GM18861 (cell line): ENCODE data around the gene MYCBP.
A peak's percentile ranks its signal among the peaks of the same experiment; 100 is the strongest.
"Not testable (repeated sequence)": the region's sequence is repeated elsewhere in the genome, so short reads cannot be mapped to it uniquely, and the experiment has no call there.

ENCODE experiments used
- ATAC-seq: cut with Tn5 transposase; IDR thresholded peaks from one replicate; pipeline ENCODE4 v1.9.1; 2021; ENCODE audit not compliant: unreplicated experiment

MYCBP gene

GRCh38 chr1:38873027-38873969 lies at the start of gene MYCBP:
TSS of gene MYCBP (minus strand) at chr1:38873348. CDS start at chr1:38873305, 43 bp downstream.
- ATAC-seq: peak; percentile 81

- no peak for ATAC-seq
Measured at GRCh38 chr1:38919130-38919529, 46.0 kb upstream of the MYCBP start.

GRCh38 chr1:38918568-38918967 lies 45.4 kb upstream of the MYCBP start:
- ATAC-seq: no peak

- no peak for ATAC-seq
Measured at GRCh38 chr1:38917772-38918171, 44.6 kb upstream of the MYCBP start.

GRCh38 chr1:38917337-38917736 lies 44.2 kb upstream of the MYCBP start:
- no peak for ATAC-seq

GRCh38 chr1:38915352-38915948 lies 42.3 kb upstream of the MYCBP start:
- ATAC-seq: no peak

GRCh38 chr1:38914908-38915307 lies 41.8 kb upstream of the MYCBP start:
- not testable (repeated sequence) for ATAC-seq

- ATAC-seq: no peak
Measured at GRCh38 chr1:38908821-38909220, 35.7 kb upstream of the MYCBP start.

- no peak for ATAC-seq
Measured at GRCh38 chr1:38905985-38906384, 32.8 kb upstream of the MYCBP start.

GRCh38 chr1:38899560-38899959 lies 26.4 kb upstream of the MYCBP start:
- ATAC-seq: no peak

GRCh38 chr1:38898653-38899230 lies 25.6 kb upstream of the MYCBP start:
- ATAC-seq: no peak

GRCh38 chr1:38896169-38896568 lies 23.0 kb upstream of the MYCBP start:
- no peak for ATAC-seq

GRCh38 chr1:38892976-38893375 lies 19.8 kb upstream of the MYCBP start:
- no peak for ATAC-seq

- no peak for ATAC-seq
Measured at GRCh38 chr1:38891753-38892152, 18.6 kb upstream of the MYCBP start.

- no peak for ATAC-seq
Measured at GRCh38 chr1:38889589-38889988, 16.4 kb upstream of the MYCBP start.

GRCh38 chr1:38888423-38889333 lies 15.5 kb upstream of the MYCBP start:
- no peak for ATAC-seq

- ATAC-seq: no peak
Measured at GRCh38 chr1:38885092-38885491, 11.9 kb upstream of the MYCBP start.

GRCh38 chr1:38881487-38881886 lies 8.3 kb upstream of the MYCBP start, which contains the start of gene GJA9:
TSS of gene GJA9 (minus strand) at chr1:38881587. CDS start at chr1:38876098, 5,489 bp downstream.
- no peak for ATAC-seq

- no peak for ATAC-seq
Measured at GRCh38 chr1:38875811-38876210, 2.7 kb upstream of the MYCBP start.

GRCh38 chr1:38872401-38873026 lies 634 bp downstream of the MYCBP start:
- peak; percentile 15 for ATAC-seq
